ENCODE results near the gene NFATC1. TPM values are rescaled to one million over a fixed set of nuclear protein-coding genes. Genes with fewer than 3 reads are reported as not detected.

Gene NFATC1
- total RNA-seq, 3 donors from 2014 or later (not counting 1 experiment from before 2014, with no cell fraction given) = 35.8 to 47.4 (median 37.1) TPM

DNA sequence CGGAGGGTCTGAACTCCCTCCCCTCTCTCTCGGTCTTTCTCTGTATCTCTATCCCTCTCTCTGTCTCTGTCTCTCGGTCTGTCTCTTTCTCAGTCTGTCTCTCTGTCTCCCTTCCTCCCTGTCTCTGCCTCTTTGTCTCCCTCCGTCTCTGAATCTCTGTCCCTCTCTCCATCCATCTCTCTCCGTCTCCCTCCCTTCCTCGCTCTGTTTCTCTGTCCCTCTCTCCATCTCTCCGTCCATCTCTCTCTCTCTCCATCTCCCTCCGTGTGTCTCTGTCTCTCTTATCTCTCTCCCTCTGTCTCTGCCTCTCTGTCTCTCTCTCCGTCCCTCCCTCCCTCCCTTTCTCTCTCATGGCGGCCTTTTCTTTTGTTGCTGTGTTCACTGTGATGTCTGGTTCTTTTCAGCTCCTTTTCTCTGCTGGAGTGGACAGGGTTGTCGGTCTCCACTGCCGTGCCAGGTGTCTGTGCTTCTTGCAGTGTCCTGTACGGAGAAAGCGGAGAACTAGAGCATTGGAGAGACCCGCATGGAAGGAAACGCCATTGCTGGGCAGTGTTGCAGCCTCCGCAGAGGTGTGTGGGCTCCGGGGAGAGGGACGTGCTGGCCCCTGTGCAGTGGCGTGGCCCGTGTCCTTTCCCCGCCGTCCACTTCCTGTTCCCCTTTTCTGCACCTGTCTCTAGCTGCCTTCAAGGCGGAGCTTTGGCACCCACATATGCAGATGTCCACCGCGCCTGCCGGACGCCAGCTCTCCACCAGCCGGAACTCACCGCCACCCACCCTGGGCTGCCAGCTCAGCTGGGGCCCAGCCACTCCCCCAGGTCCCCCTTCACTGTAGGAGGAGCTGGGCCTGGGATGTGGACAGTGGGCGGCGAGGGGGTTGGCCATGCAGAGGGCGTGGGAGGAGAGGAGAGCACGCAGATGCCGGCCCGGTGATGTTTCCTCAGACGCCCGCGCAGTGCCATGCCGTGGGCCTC lies 113.1 kb downstream of the NFATC1 start:
- no peak overlapping the region for H3K4me3 ChIP-seq (ENCODE audit: low read length)
- peaks cover 47% of the 10 kb centered on the region for H3K4me1 ChIP-seq (ENCODE audit: control insufficient read depth, insufficient read depth, low read length)
- H3K4me3 Mint-ChIP-seq = peak overlapping the region; percentile 82
- H3K36me3 ChIP-seq (ENCODE audit: control insufficient read depth, insufficient read depth, low read length) = peaks cover 8% of the 10 kb centered on the region
- TF ChIP-seq, protein P1, sequence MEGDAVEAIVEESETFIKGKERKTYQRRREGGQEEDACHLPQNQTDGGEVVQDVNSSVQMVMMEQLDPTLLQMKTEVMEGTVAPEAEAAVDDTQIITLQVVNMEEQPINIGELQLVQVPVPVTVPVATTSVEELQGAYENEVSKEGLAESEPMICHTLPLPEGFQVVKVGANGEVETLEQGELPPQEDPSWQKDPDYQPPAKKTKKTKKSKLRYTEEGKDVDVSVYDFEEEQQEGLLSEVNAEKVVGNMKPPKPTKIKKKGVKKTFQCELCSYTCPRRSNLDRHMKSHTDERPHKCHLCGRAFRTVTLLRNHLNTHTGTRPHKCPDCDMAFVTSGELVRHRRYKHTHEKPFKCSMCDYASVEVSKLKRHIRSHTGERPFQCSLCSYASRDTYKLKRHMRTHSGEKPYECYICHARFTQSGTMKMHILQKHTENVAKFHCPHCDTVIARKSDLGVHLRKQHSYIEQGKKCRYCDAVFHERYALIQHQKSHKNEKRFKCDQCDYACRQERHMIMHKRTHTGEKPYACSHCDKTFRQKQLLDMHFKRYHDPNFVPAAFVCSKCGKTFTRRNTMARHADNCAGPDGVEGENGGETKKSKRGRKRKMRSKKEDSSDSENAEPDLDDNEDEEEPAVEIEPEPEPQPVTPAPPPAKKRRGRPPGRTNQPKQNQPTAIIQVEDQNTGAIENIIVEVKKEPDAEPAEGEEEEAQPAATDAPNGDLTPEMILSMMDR (IDR thresholded peaks at IDR 0.05) = no peak
- H3K4me1 Mint-ChIP-seq = peaks cover 42 to 53% of the 10 kb centered on the region in 2 donors
- ATAC-seq = peak in 1 of 3 donors; percentile 76
- no peaks in the 10 kb centered on the region for H3K27me3 ChIP-seq (ENCODE audit: control insufficient read depth, insufficient read depth, low read length)
- DNase-seq = no peak
- peaks cover 0 to 5% of the 10 kb centered on the region in 2 donors for H3K27me3 Mint-ChIP-seq (ENCODE audit: low read depth in 2 of 2)
- intact Hi-C loops (cut with micrococcal nuclease) = no loop called here
- WGBS (ENCODE audit: insufficient coverage) = 58% methylated on average over 40 of the region's 40 CpGs
- no peaks in the 10 kb centered on the region for H3K36me3 Mint-ChIP-seq
- H3K27ac Mint-ChIP-seq = peak overlapping the region in 1 of 2 donors; percentile 89
- no peak overlapping the region for H3K27ac ChIP-seq (ENCODE audit: low read length)
- no peaks in the 10 kb centered on the region for H3K9me3 Mint-ChIP-seq
- H3K9me3 ChIP-seq (ENCODE audit: control insufficient read depth, insufficient read depth, low read length) = no peaks in the 10 kb centered on the region

DNA sequence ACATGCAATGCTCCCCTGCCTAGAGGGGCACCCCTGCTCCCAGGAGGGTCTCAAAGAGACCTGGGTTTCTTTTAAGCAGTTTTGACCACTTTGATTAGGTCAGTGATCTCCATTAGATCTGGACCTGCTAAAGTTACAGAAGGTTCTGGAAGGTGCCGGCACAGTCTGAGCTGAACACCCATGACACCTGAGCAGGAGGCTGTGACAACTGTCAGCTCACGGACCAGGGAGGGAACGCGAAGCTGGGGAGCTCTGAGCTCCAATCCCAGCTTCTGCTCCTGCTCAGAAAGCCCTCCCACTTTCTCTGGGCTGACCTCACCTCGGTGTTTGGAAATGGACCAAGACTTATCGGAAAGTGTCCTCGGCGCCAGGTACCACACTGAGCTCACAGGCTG lies 113.8 kb downstream of the NFATC1 start:
- ATAC-seq (no peak), DNase-seq (peak in 1 of 2 donors; percentile 4)
- no peak overlapping the region for H3K4me3 ChIP-seq (ENCODE audit: low read length)
- TF ChIP-seq, protein P1 (IDR thresholded peaks at IDR 0.05) = no peak
- Mint-ChIP-seq H3K9me3 (no peaks in the 10 kb centered on the region), H3K36me3 (no peaks in the 10 kb centered on the region), H3K4me1 (peaks cover 35 to 46% of the 10 kb centered on the region in 2 donors), H3K4me3 (peak overlapping the region; percentile 42), H3K27ac (no peak overlapping the region), H3K27me3 (ENCODE audit: low read depth in 2 of 2) (peaks cover 0 to 5% of the 10 kb centered on the region in 2 donors)
- no peaks in the 10 kb centered on the region for H3K27me3 ChIP-seq (ENCODE audit: control insufficient read depth, insufficient read depth, low read length)
- H3K27ac ChIP-seq (ENCODE audit: low read length) = no peak overlapping the region
- peaks cover 47% of the 10 kb centered on the region for H3K4me1 ChIP-seq (ENCODE audit: control insufficient read depth, insufficient read depth, low read length)
- 93% methylated on average over 8 of the region's 8 CpGs for WGBS (ENCODE audit: insufficient coverage)
- peaks cover 8% of the 10 kb centered on the region for H3K36me3 ChIP-seq (ENCODE audit: control insufficient read depth, insufficient read depth, low read length)
- no peaks in the 10 kb centered on the region for H3K9me3 ChIP-seq (ENCODE audit: control insufficient read depth, insufficient read depth, low read length)
- intact Hi-C loops (cut with micrococcal nuclease) = no loop called here

DNA sequence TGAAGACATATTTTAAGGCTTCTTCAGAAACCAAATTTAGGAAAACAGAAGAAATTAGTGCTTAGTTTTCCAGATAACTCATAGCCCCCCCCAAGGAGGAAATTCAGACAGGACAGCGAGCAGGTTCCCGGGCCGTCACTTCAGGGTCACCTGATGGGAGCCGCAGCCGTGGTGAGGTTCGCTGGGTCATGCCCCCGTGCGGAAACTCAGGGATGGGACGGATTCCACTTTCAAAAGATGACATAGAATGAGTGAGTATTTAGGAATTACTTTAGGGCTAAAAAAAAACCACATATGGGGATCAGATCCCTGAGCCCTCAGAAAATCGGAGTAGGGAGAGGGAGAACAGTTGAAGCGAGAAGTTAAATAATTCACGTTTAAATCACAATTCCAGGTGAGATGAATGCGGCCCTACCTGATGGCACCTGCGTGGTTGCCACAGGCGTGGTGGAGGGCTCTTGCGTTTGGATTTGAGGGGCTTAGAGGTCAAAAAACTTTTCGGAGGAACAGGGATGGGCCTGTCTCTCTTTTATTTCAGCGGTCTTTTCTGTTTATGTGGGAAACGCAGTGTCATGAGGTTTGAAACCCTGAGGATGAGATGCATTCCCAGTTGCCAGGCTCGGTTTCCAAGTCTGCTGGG lies 114.4 kb downstream of the NFATC1 start:
- peaks cover 8% of the 10 kb centered on the region for H3K36me3 ChIP-seq (ENCODE audit: control insufficient read depth, insufficient read depth, low read length)
- no peak overlapping the region for H3K27ac ChIP-seq (ENCODE audit: low read length)
- 97% methylated on average over 20 of the region's 20 CpGs for WGBS (ENCODE audit: insufficient coverage)
- Mint-ChIP-seq H3K4me3 (peak overlapping the region; percentile 42), H3K4me1 (peaks cover 34 to 43% of the 10 kb centered on the region in 2 donors), H3K27ac (no peak overlapping the region), H3K36me3 (no peaks in the 10 kb centered on the region), H3K9me3 (no peaks in the 10 kb centered on the region), H3K27me3 (ENCODE audit: low read depth in 2 of 2) (peaks cover 0 to 5% of the 10 kb centered on the region in 2 donors)
- ATAC-seq (no peak), DNase-seq (peak in 1 of 2 donors; percentile 5)
- intact Hi-C loops (cut with micrococcal nuclease) = no loop called here
- no peaks in the 10 kb centered on the region for H3K27me3 ChIP-seq (ENCODE audit: control insufficient read depth, insufficient read depth, low read length)
- H3K4me3 ChIP-seq (ENCODE audit: low read length) = no peak overlapping the region
- no peaks in the 10 kb centered on the region for H3K9me3 ChIP-seq (ENCODE audit: control insufficient read depth, insufficient read depth, low read length)
- TF ChIP-seq, protein P1 (IDR thresholded peaks at IDR 0.05) = no peak
- peaks cover 47% of the 10 kb centered on the region for H3K4me1 ChIP-seq (ENCODE audit: control insufficient read depth, insufficient read depth, low read length)
